CD4-positive, alpha-beta T cell treated with Interleukin-10 for 1 hour (primary cell): ENCODE results near the gene OR4C3.
A peak's percentile ranks its signal among the peaks of the same experiment; 100 is the strongest.
"Not testable (repeated sequence)": the region's sequence is repeated elsewhere in the genome, so short reads cannot be mapped to it uniquely, and the experiment has no call there.

ENCODE experiments used
- DNase-seq: peaks from one replicate; pipeline ENCODE4 v3.0.0-alpha.2; 2020

Gene OR4C3

DNA sequence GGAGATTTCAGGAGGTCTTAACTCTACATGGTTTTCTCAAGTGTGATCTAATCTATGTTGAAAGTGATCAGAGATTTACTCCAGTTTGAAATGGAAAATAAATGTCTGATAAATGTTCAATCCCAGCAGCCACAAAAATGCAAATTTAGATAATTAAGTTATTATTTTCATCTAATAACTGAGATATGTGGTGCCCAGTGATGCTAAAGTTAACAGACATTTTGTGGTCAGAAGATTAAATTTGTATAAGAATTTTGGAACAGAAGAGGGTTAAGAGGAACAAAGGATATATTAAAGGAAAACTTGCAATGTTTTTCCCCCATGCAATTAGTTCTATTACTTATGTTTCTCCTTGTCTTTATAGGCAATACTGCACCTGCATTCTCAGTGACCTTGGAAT, at the start of gene OR4C3:
TSS of gene OR4C3 (plus strand) at position 301 of the 400 bp plus-strand sequence. CDS start 102 bp downstream, outside the sequence.
- DNase-seq: not testable (repeated sequence)

DNA sequence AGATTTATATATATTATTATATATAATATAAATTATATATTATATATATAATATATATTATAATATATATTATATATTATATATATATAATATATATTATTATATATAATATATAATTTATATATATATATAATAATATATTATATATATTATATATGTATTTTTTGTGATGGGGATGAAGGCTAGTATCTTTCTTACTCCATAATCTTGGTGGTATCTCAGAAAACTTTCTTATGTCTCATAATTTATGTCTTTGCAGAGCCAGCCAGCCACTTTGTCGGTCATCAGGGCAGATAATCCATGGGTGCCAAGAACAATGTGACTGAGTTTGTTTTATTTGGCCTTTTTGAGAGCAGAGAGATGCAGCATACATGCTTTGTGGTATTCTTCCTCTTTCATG, 18.8 kb upstream of the OR4C3 start, which contains the start of gene OR4S1:
TSS of gene OR4S1 (plus strand) at position 301 of the 400 bp plus-strand sequence. CDS start at position 301, 0 bp downstream.
- DNase-seq: no peak

DNA sequence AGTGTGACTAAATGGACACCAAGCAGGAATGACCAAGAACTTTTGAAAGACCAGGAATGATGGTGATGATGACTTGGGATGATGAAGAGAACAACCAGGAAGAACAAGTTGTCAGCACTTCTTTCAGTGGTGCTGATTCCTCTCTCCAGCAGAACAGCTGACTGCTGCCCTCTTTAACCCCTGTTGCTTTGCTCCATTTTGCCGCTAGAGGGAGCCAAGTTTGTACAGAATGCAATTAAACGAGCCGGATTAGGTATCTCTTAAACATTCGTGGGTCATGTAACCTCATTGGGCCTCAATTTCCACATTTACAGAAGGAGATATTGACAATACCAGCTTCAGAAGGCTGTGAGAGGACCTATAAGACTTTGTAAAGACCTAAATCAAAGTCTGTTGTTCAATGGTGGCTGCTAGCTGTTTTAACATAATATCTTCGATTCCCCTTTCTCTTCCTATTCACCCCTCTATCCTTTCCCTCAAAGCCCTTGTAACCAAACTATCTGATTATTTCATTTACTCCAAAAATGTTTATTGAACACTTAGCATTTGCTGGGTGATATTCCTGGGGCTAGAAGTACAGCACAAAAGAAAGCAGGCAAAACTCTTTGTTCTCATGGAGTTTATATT, 16.8 kb upstream of the OR4C3 start:
- DNase-seq: peak; percentile 70

DNA sequence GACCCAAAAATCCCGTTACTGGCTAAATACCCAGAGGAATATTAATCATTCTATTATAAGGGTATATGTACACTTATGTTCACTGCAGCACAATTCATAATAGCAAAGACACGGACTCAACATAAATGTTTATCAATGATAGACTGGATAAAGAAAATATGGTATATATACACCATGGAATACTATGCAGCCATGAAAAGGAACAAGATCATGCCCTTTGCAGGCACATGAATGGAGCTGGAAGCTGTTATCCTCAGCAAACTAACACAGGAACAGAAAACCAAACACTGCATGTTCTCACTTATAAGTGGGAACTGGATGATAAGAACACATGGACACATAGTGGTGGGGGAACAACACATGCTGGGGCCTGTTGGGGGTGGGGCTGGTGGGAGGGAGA, 11.1 kb upstream of the OR4C3 start:
- not testable (repeated sequence) for DNase-seq

GRCh38 chr11:48319813-48320212, 4.9 kb upstream of the OR4C3 start:
- not testable (repeated sequence) for DNase-seq

GRCh38 chr11:48341466-48341865, 16.7 kb downstream of the OR4C3 start:
- DNase-seq: peak; percentile 57

DNA sequence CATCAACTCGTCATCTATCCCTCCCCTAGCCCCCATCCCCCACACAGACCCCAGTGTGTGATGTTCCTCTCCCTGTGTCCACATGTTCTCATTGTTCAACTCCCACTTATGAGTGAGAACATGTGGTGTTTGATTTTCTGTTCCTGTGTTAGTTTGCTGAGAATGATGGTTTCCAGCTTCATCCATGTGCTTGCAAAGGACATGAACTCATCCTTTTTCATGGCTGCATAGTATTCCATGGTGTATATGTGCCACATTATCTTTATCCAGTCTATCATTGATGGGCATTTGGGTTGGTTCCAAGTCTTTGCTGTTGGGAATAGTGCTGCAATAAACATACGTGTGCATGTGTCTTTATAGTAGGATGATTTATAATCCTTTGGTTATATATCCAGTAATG, 17.8 kb downstream of the OR4C3 start:
- not testable (repeated sequence) for DNase-seq

DNA sequence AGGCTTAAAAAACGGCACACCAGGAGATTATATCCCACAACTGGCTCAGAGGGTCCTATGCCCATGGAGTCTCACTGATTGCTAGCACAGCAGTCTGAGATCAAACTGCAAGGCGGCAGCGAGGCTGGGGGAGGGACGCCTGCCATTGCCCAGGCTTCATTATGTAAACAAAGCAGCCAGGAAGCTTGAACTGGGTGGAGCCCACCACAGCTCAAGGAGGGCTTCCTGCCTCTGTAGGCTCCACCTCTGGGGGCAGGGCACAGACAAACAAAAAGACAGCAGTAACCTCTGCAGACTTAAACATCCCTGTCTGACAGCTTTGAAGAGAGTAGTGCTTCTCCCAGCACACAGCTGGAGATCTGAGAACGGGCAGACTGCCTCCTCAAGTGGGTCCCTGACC, 21.6 kb downstream of the OR4C3 start:
- peak; percentile 23 for DNase-seq

DNA sequence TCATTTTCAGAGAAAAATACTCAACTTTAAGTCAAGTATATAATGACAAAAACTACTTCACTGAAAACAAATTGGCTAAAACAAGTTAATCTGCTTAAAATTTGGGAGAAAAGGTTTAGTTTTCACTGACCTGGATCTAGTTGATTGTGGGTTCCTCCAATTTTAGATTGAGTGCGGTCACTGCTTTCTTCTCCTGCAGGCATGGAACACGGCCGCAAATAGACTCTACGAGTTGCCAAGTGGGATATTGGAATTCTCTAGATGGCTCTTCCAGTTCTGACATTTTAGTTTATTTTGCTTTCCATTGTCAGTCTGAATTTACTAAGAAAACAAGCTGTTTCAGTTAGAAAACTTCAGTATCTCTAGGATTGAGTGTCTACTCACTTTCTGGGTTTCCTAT, 29.3 kb downstream of the OR4C3 start:
- DNase-seq: no peak

- DNase-seq: no peak
Observed at GRCh38 chr11:48354677-48355076, 30.0 kb downstream of the OR4C3 start.

DNA sequence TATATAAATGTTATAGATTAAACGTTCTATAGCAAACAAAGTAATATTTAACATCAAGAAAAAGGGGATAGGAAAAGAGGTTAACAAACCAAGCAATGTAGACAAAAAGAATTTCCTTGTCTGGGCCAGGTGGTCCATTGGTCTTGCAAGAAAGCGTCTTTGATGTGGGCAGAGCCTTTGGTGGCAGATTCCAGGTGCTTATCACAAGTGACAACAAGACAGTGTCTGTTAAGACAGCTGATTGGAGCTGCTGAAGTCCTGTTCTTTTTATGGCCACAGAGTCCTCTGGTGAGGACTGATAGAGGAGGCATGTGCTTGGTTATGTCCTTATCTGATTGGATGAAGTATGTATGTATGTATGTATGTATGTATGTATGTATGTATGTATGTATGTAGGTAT, 36.6 kb downstream of the OR4C3 start:
- not testable (repeated sequence) for DNase-seq

DNA sequence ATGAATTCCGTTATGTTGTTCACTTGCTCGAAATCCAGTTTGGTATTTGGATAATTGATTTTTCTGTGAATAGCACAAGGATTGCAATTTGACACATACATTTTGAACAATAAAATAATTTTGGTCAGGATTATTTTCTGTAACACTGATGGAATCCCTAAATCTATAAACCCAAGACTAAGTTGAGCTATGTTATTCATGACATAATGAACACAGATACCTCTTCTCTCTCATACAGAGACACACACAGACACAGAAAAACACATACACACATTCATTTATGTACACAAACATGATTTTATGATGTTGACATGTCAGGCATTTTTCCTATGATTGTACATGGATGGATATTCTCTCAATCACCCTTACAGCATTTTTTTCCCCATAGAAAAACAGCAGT, 41.6 kb downstream of the OR4C3 start, which contains the start of gene OR4C5:
TSS of gene OR4C5 (minus strand) at position 101 of the 400 bp plus-strand sequence. CDS start at position 101, 0 bp downstream.
- DNase-seq: no peak
